Left cardiac atrium (tissue), 4 donors: ENCODE results near the gene CIB1. TPM values are rescaled to one million over a fixed set of nuclear protein-coding genes. Genes with fewer than 3 reads are reported as not detected.
A peak's percentile ranks its signal among the peaks of the same experiment; 100 is the strongest.
"Not testable (repeated sequence)": the region's sequence is repeated elsewhere in the genome, so short reads cannot be mapped to it uniquely, and the experiment has no call there.

ENCODE experiments used
- ATAC-seq, 2 donors: fragments of 200-7000 bp; cut with Tn5 transposase; one replicate each; pipeline ENCODE4 v1.9.1; 2020; ENCODE audit warnings: mild to moderate bottlenecking in 2 of 2, moderate library complexity in 2 of 2
- DNase-seq: peaks from one replicate; pipeline ENCODE4 v3.0.0-alpha.2; 2020
- intact Hi-C, 2 donors: fragments of 100-400 bp; cut with DNase I; formaldehyde crosslinking; loops; one replicate each; pipeline versions ENCODE4 v1.14.1 to v1.15.1; 2022 to 2023
- long read RNA-seq: library from polyadenylated mRNA; unstranded; transcript quantifications from one replicate; pipeline ENCODE4 v2.0.0, GENCODE V29; 2021
- total RNA-seq, 2 donors: library from RNA; stranded (reverse); fragmentation: NEBNext Ultra II Directional; extraction: Animal tissue kit (Norgen Biotek cat#: 25700); gene quantifications; one replicate each; pipeline ENCODE4 v1.2.1, GENCODE V29; 2021
- donor health status: DM: no; HTN: yes; CAD: no.
- donor health status: DM: no; HTN: yes; CAD: no; lungs with severe emphysema.
- donor health status: DM: yes; HTN: yes; CAD: no.
- donor health status: Dilated cardiomyopathy.

The CIB1 gene
- 10 to 100 TPM; 53.2 to 55.0 TPM for total RNA-seq
- long read RNA-seq, transcript CIB1-201 (7 exons, 1,247 nt), result major isoform, 15 of 20 reads
- long read RNA-seq, partial matches to known transcripts, result 0 of 20 reads
- long read RNA-seq, other reads (novel, unspliced or antisense), result 5 of 20 reads

GRCh38 chr15:90233387-90234095 is at the start of gene CIB1:
CIB1 (minus strand) TSS chr15:90233941; CDS start chr15:90233885, 56 bp downstream.
- intact Hi-C loops, result no loop called here
- ATAC-seq (peak; percentile 96), DNase-seq (peak; percentile 98)

DNA sequence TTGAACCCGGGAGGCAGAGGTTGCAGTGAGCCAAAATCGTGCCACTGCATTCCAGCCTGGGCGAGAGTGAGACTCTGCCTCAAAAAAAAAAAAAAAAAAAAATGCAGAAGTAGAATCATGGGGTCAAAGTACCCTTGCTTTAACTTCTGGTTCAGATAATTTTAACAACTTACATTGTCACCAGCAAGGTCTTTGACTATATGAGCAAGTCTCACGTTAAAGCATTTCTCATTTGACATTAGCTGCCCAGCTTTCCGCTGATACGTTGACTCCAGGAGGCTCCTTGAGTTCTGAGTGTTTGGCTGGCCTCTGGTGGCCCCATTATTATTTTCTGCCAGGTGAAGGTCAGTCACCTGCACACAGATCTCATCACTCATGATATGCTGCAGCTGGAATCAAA is 47.9 kb upstream of the CIB1 start:
- DNase-seq, ATAC-seq, intact Hi-C loops: not testable (repeated sequence)

DNA sequence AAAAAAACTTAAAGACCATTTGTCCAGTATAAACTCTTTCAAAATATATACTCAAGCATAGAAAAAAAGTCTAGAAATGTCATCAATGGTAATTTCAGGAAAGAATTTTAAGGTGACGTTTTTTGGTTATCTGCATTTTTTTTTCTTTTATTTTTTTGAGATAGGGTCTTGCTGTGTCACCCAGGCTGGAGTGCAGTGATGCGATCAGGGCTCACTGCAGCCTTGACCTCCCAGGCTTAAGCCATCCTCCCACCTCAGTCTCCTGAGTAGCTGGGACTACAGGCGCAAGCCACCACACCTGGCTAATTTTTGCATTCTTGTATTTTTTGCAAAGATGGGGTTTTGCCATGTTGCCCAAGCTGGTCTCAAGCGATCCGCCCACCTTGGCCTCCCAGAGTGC is 47.0 kb upstream of the CIB1 start:
- ATAC-seq, intact Hi-C loops, DNase-seq: not testable (repeated sequence)

- intact Hi-C loops, DNase-seq, ATAC-seq: not testable (repeated sequence)
Observed at GRCh38 chr15:90278467-90278866, 44.7 kb upstream of the CIB1 start.

- intact Hi-C loops, result no loop called here
- peak; percentile 36 to 39 for ATAC-seq
- no peak for DNase-seq
Observed at GRCh38 chr15:90271459-90272166, 37.9 kb upstream of the CIB1 start.

DNA sequence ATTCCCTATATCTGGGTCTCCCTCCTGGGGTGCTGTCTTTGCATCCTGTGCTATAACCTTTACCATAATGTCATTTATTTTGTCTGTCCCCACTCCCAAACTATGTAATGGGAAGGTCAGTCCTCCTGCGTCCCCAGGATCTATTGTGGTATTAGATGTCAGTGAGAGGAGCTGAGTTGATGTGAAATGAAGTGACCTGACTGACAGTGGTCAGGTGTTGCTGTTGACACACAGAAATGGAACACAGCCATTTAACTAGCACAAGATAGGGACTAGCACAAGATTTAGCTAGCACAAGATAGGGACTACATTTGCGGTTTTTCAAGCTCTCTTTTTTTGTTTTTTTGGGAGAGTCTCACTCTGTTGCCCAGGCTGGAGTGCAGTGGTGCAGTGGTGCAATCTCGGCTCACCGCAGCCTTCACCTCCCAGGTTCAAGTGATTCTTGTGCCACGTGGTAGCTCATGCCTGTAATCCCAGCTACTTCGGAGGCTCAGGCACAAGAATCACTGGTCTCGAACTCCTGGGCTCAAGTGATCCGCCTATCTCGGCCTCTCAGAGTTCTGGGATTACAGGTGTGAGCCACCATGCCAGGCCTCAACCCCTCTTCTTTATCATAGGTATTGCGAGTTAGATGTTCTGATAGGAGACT is 36.9 kb upstream of the CIB1 start:
- intact Hi-C loops, result no loop called here
- ATAC-seq, result no peak
- DNase-seq, result no peak

- ATAC-seq (no peak), DNase-seq (no peak)
- intact Hi-C loops, result loop anchor here in 1 of 2 donors (10.0 kb wide), 1 partner anchor 374 kb away; the partner anchor contains the start of gene AP3S2
Observed at GRCh38 chr15:90268415-90268814, 34.7 kb upstream of the CIB1 start.

DNA sequence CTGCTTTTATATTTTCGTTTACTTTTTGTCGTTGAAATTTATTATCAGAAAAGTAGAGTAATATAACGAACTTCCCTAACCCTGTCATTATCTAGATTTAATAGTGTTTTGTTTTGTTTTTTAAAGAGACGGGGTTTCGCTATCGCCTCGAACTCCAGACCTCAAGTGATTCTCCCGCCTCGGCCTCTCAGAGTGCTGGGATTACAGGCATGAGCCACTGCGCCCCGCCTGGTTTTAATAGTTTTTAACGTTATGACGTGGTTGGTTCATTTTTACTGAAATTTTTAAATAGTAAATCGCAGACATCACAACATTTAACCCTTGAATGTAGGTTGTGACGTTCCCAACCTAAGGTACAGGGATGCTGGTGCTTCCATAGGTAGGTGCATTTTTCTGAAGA is 32.7 kb upstream of the CIB1 start:
- DNase-seq (no peak), ATAC-seq (no peak)
- intact Hi-C loops, result loop anchor here in 1 of 2 donors (10.0 kb wide), 1 partner anchor 372 kb away; the partner anchor contains the start of gene AP3S2

DNA sequence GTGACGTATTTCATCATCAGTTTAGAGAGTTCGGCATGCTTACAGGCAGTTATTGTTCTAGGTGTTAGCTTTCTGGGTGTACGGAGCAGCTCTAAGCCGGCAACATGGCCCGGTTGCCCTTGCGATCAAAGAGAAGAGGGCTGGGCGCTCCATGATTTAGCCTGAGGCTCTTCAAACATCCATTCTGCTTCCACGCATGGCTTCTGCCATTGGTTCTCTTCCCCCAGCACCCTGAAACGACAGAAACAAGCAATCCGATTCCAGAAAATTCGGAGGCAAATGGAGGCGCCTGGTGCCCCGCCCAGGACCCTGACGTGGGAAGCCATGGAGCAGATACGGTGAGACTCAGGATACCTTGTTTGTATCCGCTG is 32.3 kb upstream of the CIB1 start:
- intact Hi-C loops, result loop anchor here in 1 of 2 donors (10.0 kb wide), 1 partner anchor 371 kb away; the partner anchor contains the start of gene AP3S2
- ATAC-seq, result peak; percentile 31 to 57
- peak; percentile 62 for DNase-seq

GRCh38 chr15:90265271-90266060 is 31.7 kb upstream of the CIB1 start, which contains the start of gene NGRN:
NGRN (plus strand) TSS chr15:90265672; CDS start chr15:90265713, 41 bp downstream.
- intact Hi-C loops, result loop anchor here in 1 of 2 donors (10.0 kb wide), 1 partner anchor 371 kb away; the partner anchor contains the start of gene AP3S2
- DNase-seq (peak; percentile 93), ATAC-seq (peak; percentile 96 to 97)

- peak; percentile 16 for ATAC-seq
- intact Hi-C loops, result loop anchor here in 1 of 2 donors (10.0 kb wide), 1 partner anchor 370 kb away; the partner anchor contains the start of gene AP3S2
- no peak for DNase-seq
Observed at GRCh38 chr15:90264671-90265070, 30.9 kb upstream of the CIB1 start.

GRCh38 chr15:90262426-90262825 is 28.7 kb upstream of the CIB1 start:
- DNase-seq, result no peak
- ATAC-seq, result no peak
- intact Hi-C loops, result loop anchor here in 1 of 2 donors (10.0 kb wide), 1 partner anchor 368 kb away; the partner anchor contains the start of gene AP3S2

GRCh38 chr15:90261811-90262210 is 28.1 kb upstream of the CIB1 start:
- ATAC-seq (no peak), DNase-seq (no peak)
- intact Hi-C loops, result loop anchor here in 1 of 2 donors (10.0 kb wide), 1 partner anchor 367 kb away; the partner anchor contains the start of gene AP3S2

- intact Hi-C loops, result loop anchor here in 1 of 2 donors (10.0 kb wide), 1 partner anchor 366 kb away; the partner anchor contains the start of gene AP3S2
- DNase-seq, ATAC-seq: not testable (repeated sequence)
Observed at GRCh38 chr15:90260731-90261130, 27.0 kb upstream of the CIB1 start.

GRCh38 chr15:90259524-90259923 is 25.8 kb upstream of the CIB1 start:
- intact Hi-C loops, result no loop called here
- DNase-seq, result no peak

GRCh38 chr15:90257776-90258175 is 24.0 kb upstream of the CIB1 start:
- ATAC-seq (no peak), DNase-seq (no peak)
- intact Hi-C loops, result no loop called here

More at GRCh38 chr15:90259524-90259923, 25.8 kb upstream of the CIB1 start:
- no peak for ATAC-seq

DNA sequence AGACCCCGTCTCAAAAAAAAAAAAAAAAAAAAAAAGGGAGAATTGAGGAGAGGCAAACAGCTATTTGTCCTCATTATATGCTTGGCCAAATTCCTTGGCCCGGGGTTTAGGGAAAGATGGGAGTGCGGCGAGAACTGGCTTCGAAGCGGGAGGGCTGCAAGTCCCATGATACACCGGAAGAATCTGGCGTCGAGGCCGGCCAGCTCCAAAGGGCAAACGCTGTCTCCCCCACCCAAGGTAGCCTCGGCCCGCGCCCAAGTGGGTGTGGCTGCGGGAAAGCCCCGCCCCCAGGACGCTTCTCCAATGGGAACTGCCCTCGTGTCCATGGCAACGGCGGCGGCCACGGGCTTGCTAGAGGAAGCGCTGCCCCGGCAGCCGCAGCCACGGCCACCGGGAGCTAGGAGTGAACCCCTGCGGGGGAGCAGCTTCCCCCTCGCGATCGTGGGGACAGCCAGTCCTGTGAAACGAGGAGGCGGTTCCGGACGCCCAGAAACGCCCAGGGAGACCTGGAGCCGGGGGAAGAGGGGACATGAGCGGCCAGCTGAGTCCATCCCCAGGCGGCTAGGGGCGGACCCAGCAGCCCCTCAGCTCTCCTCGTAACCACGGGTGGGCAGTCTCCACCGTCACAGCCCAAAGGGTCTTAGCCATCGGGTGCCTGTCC is 15.6 kb upstream of the CIB1 start, which contains the start of gene TTLL13:
TTLL13 (plus strand) TSS at position 354 of the 661 bp plus-strand sequence. CDS start 1,075 bp downstream, outside the sequence.
- peak; percentile 98 for DNase-seq
- intact Hi-C loops, result no loop called here
- ATAC-seq, result peak; percentile 96 to 97
